Lower lobe of right lung (tissue), 2 donors: ENCODE measurements around the gene RAPSN. TPM values are rescaled to one million over a fixed set of nuclear protein-coding genes. Genes with fewer than 3 reads are reported as not detected.

Experiments
- ATAC-seq, 2 donors: fragments of 200-7000 bp; cut with Tn5 transposase; one replicate each; pipeline ENCODE4 v1.9.1; 2020 to 2022; ENCODE audit warnings: mild to moderate bottlenecking in 2 of 2, moderate library complexity in 2 of 2
- DNase-seq: peaks from one replicate; pipeline ENCODE4 v3.0.0-alpha.2; 2020
- H3K27ac ChIP-seq: fragments of 200-600 bp; one replicate; pipeline ENCODE4 v1.8.0; 2022
- H3K27me3 ChIP-seq: fragments of 200-600 bp; one replicate; pipeline ENCODE4 v1.8.0; 2022; ENCODE audit warnings: low read depth
- H3K36me3 ChIP-seq: fragments of 200-600 bp; one replicate; pipeline ENCODE4 v1.8.0; 2022; ENCODE audit warnings: mild to moderate bottlenecking
- H3K4me1 ChIP-seq: fragments of 200-600 bp; one replicate; pipeline ENCODE4 v1.8.0; 2022
- H3K4me3 ChIP-seq: fragments of 200-600 bp; one replicate; pipeline ENCODE4 v1.8.0; 2022; ENCODE audit warnings: mild to moderate bottlenecking
- H3K9me3 ChIP-seq: fragments of 200-600 bp; one replicate; pipeline ENCODE4 v1.8.0; 2022
- intact Hi-C: fragments of 100-400 bp; cut with DNase I; formaldehyde crosslinking; loops from one replicate; pipeline ENCODE4 v1.11.0; 2022
- total RNA-seq: library from RNA; stranded (reverse); fragmentation: NEBNext Ultra II Directional; extraction: Animal tissue kit (Norgen Biotek cat#: 25700); gene quantifications from one replicate; pipeline ENCODE4 v1.2.1, GENCODE V29; 2021
- TF ChIP-seq, protein P1 (sequence below): fragments of 200-600 bp; IDR thresholded peaks from one replicate; pipeline ENCODE4 v1.8.0; 2022; ENCODE audit warnings: antibody characterized with exemption, mild to moderate bottlenecking
- donor health status: DM: no; HTN: yes; CAD: no; lungs with severe emphysema.

Gene RAPSN
- total RNA-seq, 1 donor from 2014 or later: 1.2 TPM

- no peak overlapping the region for H3K4me3 ChIP-seq
- ATAC-seq (no peak), DNase-seq (no peak)
- TF ChIP-seq, protein P1, sequence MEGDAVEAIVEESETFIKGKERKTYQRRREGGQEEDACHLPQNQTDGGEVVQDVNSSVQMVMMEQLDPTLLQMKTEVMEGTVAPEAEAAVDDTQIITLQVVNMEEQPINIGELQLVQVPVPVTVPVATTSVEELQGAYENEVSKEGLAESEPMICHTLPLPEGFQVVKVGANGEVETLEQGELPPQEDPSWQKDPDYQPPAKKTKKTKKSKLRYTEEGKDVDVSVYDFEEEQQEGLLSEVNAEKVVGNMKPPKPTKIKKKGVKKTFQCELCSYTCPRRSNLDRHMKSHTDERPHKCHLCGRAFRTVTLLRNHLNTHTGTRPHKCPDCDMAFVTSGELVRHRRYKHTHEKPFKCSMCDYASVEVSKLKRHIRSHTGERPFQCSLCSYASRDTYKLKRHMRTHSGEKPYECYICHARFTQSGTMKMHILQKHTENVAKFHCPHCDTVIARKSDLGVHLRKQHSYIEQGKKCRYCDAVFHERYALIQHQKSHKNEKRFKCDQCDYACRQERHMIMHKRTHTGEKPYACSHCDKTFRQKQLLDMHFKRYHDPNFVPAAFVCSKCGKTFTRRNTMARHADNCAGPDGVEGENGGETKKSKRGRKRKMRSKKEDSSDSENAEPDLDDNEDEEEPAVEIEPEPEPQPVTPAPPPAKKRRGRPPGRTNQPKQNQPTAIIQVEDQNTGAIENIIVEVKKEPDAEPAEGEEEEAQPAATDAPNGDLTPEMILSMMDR: no peak
- intact Hi-C loops: no loop called here
- peaks cover 2% of the 10 kb centered on the region for H3K4me1 ChIP-seq
- no peaks in the 10 kb centered on the region for H3K27me3 ChIP-seq
- H3K9me3 ChIP-seq: no peaks in the 10 kb centered on the region
- no peak overlapping the region for H3K27ac ChIP-seq
- H3K36me3 ChIP-seq: no peaks in the 10 kb centered on the region
These were observed 18.4 kb downstream of the RAPSN start for GRCh38 chr11:47430524-47430923.

- Histone ChIP-seq H3K4me3 (peak within 1 kb of the TSS; percentile 88), H3K9me3 (no peaks in the 10 kb centered on the region), H3K4me1 (peaks cover 19% of the 10 kb centered on the region), H3K27ac (peak within 1 kb of the TSS; percentile 93), H3K27me3 (no peaks in the 10 kb centered on the region), H3K36me3 (peaks cover 36% of the 10 kb centered on the region)
- ATAC-seq (peak; percentile 99), DNase-seq (peak; percentile 98)
- TF ChIP-seq, protein P1: no peak
- intact Hi-C loops: no loop called here
These were observed 22.6 kb downstream of the RAPSN start, which contains the start of gene PSMC3 for GRCh38 chr11:47426062-47426956. PSMC3 (minus strand) TSS chr11:47426439; CDS start chr11:47426279, 160 bp downstream.

DNA sequence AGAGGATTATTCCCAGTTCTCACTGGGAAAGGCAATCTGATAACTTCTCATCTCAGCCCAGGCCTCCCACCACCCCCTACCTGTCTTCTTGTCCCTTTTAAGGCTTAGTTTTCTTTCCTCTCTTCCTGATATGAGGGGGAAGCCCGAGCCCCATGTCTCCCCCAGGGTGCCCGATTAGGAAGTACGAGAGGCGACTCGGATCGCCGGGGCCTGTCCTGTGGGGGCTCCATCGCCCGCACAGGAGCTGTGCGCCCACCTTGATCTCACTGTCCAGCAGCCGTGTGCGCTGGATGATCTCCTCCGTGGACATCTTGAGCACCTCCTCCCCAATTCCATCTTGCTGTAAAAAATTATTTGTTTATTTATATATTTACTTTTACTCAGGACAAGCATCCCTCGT is 23.3 kb downstream of the RAPSN start:
- peak overlapping the region; percentile 93 for H3K27ac ChIP-seq
- H3K9me3 ChIP-seq: no peaks in the 10 kb centered on the region
- TF ChIP-seq, protein P1: no peak
- peak overlapping the region; percentile 88 for H3K4me3 ChIP-seq
- ATAC-seq (no peak), DNase-seq (no peak)
- intact Hi-C loops: no loop called here
- H3K4me1 ChIP-seq: peaks cover 19% of the 10 kb centered on the region
- peaks cover 43% of the 10 kb centered on the region for H3K36me3 ChIP-seq
- no peaks in the 10 kb centered on the region for H3K27me3 ChIP-seq

GRCh38 chr11:47418454-47419259 is 30.3 kb downstream of the RAPSN start:
- intact Hi-C loops: no loop called here
- DNase-seq (no peak), ATAC-seq (no peak)
- Histone ChIP-seq H3K4me1 (peaks cover 30% of the 10 kb centered on the region), H3K27me3 (no peaks in the 10 kb centered on the region), H3K27ac (no peak overlapping the region), H3K4me3 (no peak overlapping the region), H3K36me3 (peaks cover 93% of the 10 kb centered on the region), H3K9me3 (no peaks in the 10 kb centered on the region)
- TF ChIP-seq, protein P1: no peak

- Histone ChIP-seq H3K27ac (no peak overlapping the region), H3K4me1 (peaks cover 30% of the 10 kb centered on the region), H3K36me3 (peaks cover 89% of the 10 kb centered on the region), H3K4me3 (no peak overlapping the region), H3K9me3 (no peaks in the 10 kb centered on the region), H3K27me3 (no peaks in the 10 kb centered on the region)
- no peak for ATAC-seq
- TF ChIP-seq, protein P1: no peak
- intact Hi-C loops: no loop called here
- DNase-seq: no peak
These were observed 31.2 kb downstream of the RAPSN start for GRCh38 chr11:47417712-47418111.
